ENCODE results near the gene PGGT1B. TPM values are rescaled to one million over a fixed set of nuclear protein-coding genes. Genes with fewer than 3 reads are reported as not detected.
"Not testable (repeated sequence)": the region's sequence is repeated elsewhere in the genome, so short reads cannot be mapped to it uniquely, and the experiment has no call there.

The PGGT1B gene
- total RNA-seq, 1 donor from 2014 or later, result 47.5 TPM

DNA sequence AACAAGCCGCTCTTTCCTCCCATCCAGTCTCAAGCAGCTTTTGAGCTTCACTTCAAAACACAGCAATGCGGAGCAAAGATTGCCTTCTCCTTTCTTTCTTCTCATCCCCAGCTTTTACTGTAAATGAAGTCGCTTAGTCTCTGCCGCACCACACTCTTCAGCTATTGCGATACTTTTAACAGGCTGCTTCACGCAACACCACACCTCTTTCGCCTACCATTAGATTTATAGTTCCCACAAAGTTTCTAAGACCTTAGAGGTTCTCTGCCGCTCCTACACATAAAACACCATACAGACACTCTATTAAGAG lies 711 bp downstream of the PGGT1B start:
- H3K9me3 ChIP-seq, result no peaks in the 10 kb centered on the region
- peak overlapping the region; percentile 91 for H3K27ac ChIP-seq

DNA sequence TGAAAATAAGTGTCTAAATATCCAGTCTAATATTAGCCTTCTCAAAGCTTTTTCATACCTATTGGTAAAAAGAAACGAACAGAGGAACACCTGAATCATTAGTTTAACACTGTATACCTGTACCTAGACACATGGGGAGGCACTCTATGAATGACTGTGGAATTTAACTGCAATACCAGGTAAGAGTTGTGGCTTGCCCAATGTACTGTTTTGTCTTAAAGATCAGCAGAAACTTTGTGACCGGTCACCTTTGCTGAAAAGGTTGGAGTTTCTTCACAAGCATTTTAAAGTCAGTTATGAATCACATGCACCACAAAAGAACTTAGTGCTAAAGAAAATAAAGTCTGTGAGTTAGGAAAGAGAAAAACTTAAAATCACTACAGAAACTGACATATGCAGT lies 2.4 kb downstream of the PGGT1B start:
- intact Hi-C loops (cut with DNase I), result no loop called here
- Histone ChIP-seq H3K4me1 (peaks cover 37% of the 10 kb centered on the region), H3K4me3 (no peak overlapping the region), H3K27me3 (ENCODE audit: low read depth) (no peaks in the 10 kb centered on the region), H3K9me3 (no peaks in the 10 kb centered on the region), H3K27ac (no peak overlapping the region), H3K36me3 (peaks cover 4% of the 10 kb centered on the region)
- no peak for ATAC-seq
- TF ChIP-seq, protein P1, sequence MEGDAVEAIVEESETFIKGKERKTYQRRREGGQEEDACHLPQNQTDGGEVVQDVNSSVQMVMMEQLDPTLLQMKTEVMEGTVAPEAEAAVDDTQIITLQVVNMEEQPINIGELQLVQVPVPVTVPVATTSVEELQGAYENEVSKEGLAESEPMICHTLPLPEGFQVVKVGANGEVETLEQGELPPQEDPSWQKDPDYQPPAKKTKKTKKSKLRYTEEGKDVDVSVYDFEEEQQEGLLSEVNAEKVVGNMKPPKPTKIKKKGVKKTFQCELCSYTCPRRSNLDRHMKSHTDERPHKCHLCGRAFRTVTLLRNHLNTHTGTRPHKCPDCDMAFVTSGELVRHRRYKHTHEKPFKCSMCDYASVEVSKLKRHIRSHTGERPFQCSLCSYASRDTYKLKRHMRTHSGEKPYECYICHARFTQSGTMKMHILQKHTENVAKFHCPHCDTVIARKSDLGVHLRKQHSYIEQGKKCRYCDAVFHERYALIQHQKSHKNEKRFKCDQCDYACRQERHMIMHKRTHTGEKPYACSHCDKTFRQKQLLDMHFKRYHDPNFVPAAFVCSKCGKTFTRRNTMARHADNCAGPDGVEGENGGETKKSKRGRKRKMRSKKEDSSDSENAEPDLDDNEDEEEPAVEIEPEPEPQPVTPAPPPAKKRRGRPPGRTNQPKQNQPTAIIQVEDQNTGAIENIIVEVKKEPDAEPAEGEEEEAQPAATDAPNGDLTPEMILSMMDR (IDR thresholded peaks at IDR 0.05), result no peak
- no peak for DNase-seq

More for the DNA sequence above, 711 bp downstream of the PGGT1B start:
- peaks cover 31% of the 10 kb centered on the region for H3K4me1 ChIP-seq
- H3K4me3 ChIP-seq, result peak overlapping the region; percentile 88
- TF ChIP-seq, protein P1 (IDR thresholded peaks at IDR 0.05), result no peak
- DNase-seq, result no peak
- ATAC-seq, result peak; percentile 33 to 59
- H3K27me3 ChIP-seq (ENCODE audit: low read depth), result no peaks in the 10 kb centered on the region
- intact Hi-C loops (cut with DNase I), result no loop called here
- H3K36me3 ChIP-seq, result no peaks in the 10 kb centered on the region

DNA sequence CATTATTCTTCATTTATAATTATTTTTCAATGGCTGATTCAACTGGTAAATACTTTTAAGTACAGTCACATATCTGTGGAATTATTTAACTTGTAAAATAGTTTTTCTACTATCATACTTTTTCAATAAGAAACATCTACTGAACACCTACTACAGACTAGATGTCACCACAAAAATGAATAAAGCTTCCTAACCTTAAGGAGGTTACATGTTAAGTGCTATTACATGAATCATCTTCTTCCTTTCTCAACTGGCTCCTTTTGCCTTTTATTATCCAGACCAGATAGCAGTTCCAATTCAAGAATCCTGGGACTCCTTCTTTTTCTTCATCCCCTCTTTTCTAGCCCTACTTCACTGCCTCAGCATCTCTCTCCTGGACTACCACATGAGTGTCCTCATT lies 4.7 kb downstream of the PGGT1B start:
- intact Hi-C loops (cut with DNase I), result no loop called here

DNA sequence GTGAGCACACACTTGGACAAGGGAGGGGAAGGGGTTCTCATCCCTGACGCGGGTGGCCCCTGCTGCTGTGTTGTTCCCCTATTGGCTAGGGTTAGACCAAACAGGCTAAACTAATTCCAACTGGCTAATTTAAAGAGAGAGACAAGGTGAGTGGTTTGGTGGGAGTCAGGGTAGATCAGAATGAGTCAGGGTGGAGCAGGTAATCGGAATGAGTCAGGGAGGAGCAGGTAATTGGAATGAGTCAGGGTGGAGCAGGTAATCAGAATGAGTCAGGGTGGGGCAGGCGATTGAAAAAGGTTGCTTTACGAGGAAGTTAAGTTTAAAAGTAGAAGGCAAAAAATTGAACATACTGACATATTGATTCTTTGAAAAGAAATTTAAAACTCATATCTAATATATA lies 13.3 kb downstream of the PGGT1B start:
- not testable (repeated sequence) for H3K4me3 ChIP-seq; H3K27ac ChIP-seq; H3K9me3 ChIP-seq; H3K36me3 ChIP-seq; H3K27me3 ChIP-seq (ENCODE audit: low read depth); ATAC-seq; H3K4me1 ChIP-seq; DNase-seq
- intact Hi-C loops (cut with DNase I), result loop anchor here (5.0 kb wide), 1 partner anchor 152 kb away; no protein-coding TSS in a partner anchor

More for the DNA sequence above, 4.7 kb downstream of the PGGT1B start:
- H3K4me3 ChIP-seq, result no peak overlapping the region
- no peaks in the 10 kb centered on the region for H3K27me3 ChIP-seq (ENCODE audit: low read depth)
- peaks cover 4% of the 10 kb centered on the region for H3K36me3 ChIP-seq
- no peak overlapping the region for H3K27ac ChIP-seq
- ATAC-seq, result no peak
- no peaks in the 10 kb centered on the region for H3K9me3 ChIP-seq
- H3K4me1 ChIP-seq, result peaks cover 32% of the 10 kb centered on the region
- TF ChIP-seq, protein P1 (IDR thresholded peaks at IDR 0.05), result no peak
- DNase-seq, result no peak

DNA sequence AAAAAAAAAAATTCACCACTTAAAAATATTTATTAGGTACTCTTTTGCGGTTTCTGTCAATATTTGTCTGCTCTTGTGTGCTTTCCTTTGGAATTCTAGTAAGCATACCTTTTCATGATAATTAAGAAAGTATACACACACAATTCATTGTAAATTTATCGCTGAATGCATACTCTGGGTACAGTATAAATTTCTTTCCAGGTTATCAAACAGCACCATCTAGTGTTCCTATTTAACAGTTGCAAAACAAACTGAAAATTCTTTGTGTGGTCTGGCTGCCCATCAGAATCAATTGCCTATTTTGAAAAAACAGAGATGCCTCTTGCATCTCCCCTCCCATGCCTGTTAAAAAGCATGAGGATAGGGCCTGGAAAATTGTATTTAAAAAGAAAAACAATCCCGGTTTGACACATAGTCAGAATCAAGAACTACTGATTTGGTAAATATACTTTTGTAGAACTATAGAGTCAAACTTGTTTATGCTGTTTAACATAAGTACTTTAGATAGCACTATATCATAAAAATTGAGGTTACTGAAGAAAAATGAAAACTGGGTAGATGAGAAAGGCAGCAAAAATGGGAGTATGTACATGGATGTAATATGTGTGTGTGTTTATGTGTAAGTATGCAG lies 16.2 kb downstream of the PGGT1B start:
- peak; percentile 63 to 66 for ATAC-seq
- no peaks in the 10 kb centered on the region for H3K27me3 ChIP-seq (ENCODE audit: low read depth)
- intact Hi-C loops (cut with DNase I), result loop anchor here (5.0 kb wide), 1 partner anchor 149 kb away; no protein-coding TSS in a partner anchor
- no peaks in the 10 kb centered on the region for H3K9me3 ChIP-seq
- TF ChIP-seq, protein P1 (IDR thresholded peaks at IDR 0.05), result peak; percentile 70
- H3K4me3 ChIP-seq, result no peak overlapping the region
- DNase-seq, result no peak
- peaks cover 10% of the 10 kb centered on the region for H3K36me3 ChIP-seq
- H3K27ac ChIP-seq, result no peak overlapping the region
- peaks cover 19% of the 10 kb centered on the region for H3K4me1 ChIP-seq

DNA sequence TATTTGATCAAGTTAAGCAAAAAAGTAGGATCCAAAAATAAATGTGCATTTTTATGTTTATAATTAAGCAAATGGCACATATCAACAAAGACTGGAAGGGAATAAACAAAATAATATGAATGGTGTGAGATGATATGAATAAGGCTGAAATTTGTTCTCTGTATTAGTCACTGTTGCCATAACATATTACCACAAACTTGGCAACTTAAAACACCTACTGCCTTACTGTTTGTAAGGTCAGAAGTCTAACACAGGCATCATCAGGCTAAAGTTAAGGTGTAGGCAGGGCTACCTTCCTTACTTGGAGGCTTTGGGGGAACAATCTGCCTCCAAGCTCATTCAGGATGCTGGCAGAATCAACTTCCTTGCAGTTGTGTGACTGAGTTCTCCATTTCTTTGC lies 19.3 kb downstream of the PGGT1B start:
- Histone ChIP-seq H3K36me3 (peaks cover 37% of the 10 kb centered on the region), H3K4me1 (peaks cover 19% of the 10 kb centered on the region), H3K27me3 (ENCODE audit: low read depth) (no peaks in the 10 kb centered on the region), H3K27ac (no peak overlapping the region), H3K9me3 (no peaks in the 10 kb centered on the region), H3K4me3 (no peak overlapping the region)
- intact Hi-C loops (cut with DNase I), result no loop called here
- no peak for DNase-seq
- TF ChIP-seq, protein P1 (IDR thresholded peaks at IDR 0.05), result no peak
- no peak for ATAC-seq

Measured in lower lobe of right lung (tissue), 2 donors.